ENCODE data around the gene CCS. TPM values are rescaled to one million over a fixed set of nuclear protein-coding genes. Genes with fewer than 3 reads are reported as not detected.
"Not testable (repeated sequence)": the region's sequence is repeated elsewhere in the genome, so short reads cannot be mapped to it uniquely, and the experiment has no call there.

CCS gene, protein sequence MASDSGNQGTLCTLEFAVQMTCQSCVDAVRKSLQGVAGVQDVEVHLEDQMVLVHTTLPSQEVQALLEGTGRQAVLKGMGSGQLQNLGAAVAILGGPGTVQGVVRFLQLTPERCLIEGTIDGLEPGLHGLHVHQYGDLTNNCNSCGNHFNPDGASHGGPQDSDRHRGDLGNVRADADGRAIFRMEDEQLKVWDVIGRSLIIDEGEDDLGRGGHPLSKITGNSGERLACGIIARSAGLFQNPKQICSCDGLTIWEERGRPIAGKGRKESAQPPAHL
- total RNA-seq: 34.8 TPM

DNA sequence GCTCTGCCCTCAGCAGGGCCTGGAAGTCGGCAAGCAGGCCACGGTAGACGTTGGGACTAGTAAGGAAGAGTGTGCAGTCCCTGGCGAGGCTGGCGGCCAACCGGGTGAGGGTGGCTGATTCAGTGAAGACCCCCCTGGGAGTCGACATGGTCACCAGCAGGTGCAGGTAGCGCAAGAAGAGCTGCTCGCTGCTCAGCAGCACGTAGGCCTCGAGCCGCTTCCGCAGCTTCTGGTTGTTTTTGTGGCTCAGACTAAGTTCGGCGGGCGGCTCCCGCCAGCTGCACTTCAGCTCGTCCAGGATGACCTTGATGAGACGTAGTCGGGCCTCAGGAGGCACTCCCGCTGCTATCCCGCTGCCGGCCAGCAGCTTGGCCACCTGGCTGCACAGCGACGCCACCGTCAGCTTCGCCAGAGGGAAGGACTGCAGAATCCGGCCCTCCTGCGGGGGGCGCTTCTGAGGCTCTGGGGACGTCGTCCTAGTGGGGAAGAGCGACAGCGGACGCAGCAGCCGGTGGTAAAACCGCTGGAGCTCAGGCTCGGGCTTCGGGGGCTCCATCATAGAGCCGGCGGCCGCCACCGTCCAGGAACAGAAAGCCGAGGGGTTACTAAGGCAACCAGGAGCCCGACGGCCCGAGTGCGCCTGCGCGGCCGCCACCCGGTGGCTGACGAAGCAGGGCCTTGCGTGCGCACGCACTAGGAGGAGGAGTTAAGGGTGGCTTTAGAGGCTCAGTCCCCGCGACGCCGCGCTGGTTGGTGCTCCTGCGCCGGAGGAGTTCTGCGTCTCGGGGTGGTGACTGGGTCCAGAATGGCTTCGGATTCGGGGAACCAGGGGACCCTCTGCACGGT, at the start of gene CCS, which contains the start of gene CCDC87:
Gene CCS, plus strand, starts transcription at position 729 of the 846 bp plus-strand sequence. Its CDS starts 77 bp downstream, at position 806.
Gene CCDC87, minus strand, starts transcription at position 607 of the 846 bp plus-strand sequence. Its CDS starts 48 bp downstream, at position 559.
- DNase-seq (ENCODE audit: low spot score): peak; percentile 97

DNA sequence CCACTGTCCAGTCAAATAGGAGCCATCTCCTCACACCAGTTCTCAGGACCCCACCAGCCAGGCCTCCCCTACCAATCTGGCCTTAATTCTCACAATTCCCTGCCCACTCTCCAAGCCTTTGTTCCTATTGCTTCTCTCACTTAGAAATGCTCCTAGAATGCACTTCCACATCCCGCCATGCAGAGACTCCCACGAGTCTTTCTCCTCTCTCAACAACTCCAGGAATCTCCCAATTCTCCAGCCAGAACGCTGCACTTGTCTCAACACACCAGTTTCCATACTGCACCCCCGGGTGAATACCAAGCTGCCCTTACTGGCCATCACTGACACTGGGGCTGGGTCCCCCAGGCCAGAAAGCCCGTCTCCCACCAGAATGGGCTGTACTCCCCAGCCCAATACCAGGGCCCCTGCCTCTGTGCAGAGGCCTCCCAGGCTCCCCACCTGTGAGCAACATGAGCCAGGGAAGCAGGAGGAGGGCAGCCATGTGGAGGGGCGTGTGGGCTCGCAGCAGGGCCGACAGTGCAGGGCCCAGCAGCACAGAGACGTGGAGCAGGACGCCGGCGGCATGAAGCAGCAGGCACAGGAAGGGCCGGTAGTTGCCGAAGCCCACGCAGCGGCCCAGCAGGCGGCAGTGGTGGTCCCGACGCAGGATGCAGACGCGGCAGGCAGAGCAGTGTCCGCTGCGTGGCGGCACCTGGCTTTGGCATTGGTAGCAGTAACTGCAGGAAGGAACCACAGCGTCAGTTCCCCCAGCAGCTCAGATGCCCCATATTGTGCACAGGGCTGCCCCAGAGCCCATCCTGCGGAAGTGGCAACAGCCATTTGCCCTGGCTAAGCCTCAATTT, 49.5 kb upstream of the CCS start:
- no peak for DNase-seq (ENCODE audit: low spot score)

DNA sequence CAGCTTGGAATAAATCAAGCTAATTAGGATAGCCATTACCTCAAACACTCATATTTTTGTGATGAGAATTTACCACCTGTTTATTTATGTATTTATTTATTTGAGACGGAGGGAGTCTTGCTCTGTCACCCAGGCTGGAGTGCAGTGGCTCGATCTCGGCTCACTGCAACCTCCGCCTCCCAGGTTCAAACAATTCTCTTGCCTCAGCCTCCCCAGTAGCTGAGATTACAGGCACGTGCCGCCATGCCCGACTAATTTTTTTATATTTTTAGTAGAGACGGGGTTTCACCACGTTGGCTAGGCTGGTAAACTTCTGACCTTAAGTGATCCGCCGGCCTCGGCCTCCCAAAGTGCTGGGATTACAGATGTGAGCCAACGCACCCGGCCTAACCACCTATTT, 48.0 kb upstream of the CCS start:
- DNase-seq (ENCODE audit: low spot score): not testable (repeated sequence)

DNA sequence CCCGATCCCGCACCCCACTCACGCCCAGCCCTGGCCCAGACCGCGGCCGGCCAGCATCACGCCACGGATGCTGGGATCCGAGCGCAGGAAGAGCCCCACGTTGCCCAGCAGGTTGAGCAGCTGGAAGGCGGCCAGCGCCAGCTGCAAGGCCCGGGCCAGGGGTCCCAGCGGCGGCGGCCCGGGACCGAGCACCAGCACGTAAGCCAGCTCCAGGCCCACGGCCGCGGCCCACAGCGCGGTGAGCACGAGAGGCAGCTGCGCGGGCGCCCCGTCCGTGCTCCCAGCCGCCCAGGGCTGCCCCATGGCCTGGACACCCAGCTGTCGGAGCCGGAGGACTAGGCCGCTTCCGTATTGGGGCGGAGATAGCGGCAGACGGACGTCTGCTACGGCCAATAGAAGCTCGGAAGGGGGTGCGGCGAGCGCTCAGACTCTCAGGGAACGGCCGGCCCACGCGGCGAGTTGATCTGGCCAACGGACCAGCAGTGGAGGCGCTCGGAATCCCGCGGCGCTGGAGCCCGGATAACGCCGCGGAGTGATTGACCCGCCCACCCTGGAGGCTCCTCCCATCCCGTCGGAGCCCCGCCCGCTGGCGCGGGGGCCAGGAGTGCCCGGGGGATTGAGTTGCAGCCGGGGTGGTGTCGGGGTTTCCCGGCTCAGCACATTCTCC, 47.2 kb upstream of the CCS start, which contains the start of gene ZDHHC24:
Gene ZDHHC24, minus strand, starts transcription at position 348 of the 667 bp plus-strand sequence. Its CDS starts 45 bp downstream, at position 303.
- DNase-seq (ENCODE audit: low spot score): peak; percentile 96

DNA sequence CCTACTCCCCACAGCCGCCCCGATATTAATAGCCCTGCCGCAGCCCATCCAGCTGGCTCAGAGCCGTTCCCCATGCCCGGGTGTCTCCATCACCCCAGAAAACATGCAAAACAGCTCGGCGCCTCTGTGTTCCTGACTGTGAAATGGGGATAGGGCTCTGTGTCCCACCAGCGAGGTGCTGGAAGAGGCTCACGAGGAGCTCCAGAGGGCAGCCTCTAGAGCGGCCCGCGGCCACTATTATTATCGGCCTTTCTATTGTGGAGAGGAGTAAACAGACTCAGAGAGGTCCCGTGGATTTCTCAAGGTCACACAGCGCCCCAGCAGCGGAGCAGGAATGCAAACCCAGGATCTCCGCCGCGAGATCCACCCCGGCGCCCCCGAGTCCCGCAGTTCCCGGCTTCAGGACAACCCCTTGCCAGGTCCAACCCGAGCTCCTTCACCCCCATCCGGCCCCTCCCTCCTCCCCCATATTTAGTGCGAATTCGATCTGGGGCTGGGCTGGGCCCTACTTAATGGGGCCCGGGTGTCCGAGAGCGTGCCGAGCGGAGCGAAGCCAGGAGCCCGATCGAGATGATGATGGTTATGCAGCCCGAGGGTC, 46.5 kb upstream of the CCS start, which contains the start of gene ACTN3:
Gene ACTN3, plus strand, starts transcription at position 536 of the 598 bp plus-strand sequence. Its CDS starts 35 bp downstream, at position 571.
- no peak for DNase-seq (ENCODE audit: low spot score)

DNA sequence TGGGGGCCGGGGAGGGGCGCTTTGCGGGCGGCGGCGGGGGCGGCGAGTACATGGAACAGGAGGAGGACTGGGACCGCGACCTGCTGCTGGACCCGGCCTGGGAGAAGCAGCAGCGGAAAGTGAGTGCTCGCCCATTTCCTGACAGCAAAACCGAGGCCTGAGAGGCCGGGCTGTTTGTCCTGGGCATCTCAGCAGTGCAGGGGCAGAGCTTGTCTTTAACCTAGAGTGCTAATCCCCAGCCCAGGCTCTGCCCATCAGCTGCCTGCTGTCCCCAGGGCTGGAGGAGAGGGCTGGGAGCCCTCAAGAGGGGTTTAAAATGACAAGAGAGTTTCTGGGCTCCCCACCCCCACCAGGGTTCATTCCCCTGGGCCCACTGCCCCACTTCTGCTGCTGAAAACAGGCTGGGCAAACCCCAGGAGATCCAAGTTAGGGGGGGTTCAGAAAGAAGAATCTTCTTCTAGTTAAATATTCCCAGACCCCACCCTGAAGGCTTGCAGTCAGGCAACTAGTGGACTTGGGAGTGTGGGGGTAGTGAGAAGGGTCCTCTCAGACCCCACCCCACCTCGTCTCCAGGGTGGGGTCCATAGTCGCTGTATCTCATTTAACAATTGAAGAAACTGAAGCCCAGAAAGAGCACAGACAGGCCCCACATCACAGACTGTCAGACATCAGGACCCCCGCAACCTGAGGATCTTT, 45.9 kb upstream of the CCS start:
- DNase-seq (ENCODE audit: low spot score): no peak

DNA sequence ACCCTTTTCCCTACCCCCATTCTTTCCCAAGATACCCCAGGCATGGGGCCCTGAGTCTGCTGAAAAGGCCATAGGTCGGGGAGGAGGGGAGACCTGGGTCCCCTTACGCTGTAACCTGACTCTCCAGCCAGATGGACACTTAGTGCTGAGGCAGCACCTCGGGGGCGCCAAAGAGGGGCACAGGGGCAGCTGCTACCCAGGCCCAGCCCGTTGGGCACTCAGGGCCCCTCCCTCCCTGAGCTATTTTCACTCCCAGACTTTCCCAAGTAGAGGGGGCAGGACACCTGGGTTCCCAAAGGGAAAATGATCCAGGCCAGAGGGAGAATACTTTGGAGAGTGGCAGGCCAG, 45.3 kb upstream of the CCS start:
- DNase-seq (ENCODE audit: low spot score): no peak

DNA sequence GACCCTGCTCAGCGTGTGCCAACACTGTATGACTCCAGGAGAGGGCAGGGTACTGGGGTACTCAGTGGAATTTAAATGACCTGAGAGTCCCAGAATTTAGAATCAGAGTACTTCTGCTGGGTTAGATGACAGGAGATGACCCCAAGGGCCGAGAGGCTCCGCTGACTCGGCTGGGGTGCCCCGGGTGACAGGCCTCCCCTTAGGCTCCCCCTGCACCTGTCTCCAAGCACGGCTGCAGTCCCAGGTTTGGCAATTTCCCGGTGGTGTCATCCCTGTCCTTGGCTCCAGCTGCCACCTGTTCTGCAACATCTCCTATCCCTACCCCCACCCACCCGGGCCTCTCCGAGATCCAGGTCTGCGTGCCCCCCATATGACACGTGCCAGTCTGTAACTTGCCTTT, 44.9 kb upstream of the CCS start:
- no peak for DNase-seq (ENCODE audit: low spot score)

DNA sequence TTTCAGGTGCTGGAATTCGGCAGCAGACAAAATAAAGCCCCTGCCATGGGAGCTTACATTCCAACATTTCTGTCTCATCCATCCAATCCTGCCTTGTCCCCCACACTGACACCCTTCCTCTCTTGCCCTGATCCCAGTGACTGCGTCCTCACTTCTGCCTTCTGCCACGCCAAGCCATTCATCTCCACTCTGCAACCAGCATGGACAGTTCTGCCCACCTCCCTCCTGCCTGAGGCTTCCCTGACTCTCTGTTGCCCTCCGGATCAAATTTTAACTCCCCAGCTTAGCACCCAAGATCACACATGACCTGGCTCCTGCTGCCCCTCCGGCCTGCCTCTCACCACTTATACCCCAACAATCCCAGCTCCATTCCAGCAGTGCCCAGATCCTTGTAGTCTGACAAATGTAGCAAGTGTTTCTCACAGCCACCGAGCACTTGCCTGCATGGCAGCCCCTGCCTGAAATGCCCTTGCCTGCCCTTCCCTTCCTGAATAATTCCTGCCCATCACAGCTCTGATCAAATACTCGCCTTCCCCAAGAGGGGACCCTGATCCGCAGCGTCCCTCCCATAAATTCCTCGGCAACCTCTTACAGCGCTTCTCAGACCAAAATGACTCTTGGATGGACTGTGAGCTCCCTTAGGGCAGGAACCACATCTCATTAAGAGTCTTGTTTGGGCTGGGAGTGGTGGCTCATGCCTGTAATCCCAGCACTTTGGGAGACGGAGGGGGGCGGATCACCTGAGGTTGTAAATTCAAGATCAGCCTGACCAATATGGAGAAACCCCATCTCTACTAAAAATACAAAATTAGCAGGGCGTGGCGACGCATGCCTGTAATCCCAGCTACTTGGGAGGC, 44.0 kb upstream of the CCS start:
- DNase-seq (ENCODE audit: low spot score): no peak

DNA sequence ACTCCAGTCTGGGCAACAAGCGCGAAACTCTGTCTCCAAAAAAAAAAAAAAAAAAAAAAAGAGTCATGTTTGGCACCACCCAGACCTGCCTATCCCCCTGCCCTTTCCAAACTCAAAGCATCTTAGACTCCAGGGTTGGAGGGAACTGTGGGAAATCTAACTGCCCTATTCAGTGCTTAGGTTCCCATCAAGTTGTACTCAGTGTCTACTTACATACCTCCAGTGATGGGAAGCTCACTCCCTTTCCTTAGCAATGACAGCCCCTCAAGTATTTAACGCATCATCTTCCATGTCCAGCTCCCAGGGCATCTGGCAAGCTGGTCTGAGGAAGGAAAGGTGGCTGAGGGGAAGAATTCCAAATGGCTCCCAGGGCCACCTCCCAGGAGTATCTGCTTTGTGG, 43.3 kb upstream of the CCS start:
- DNase-seq (ENCODE audit: low spot score): no peak

DNA sequence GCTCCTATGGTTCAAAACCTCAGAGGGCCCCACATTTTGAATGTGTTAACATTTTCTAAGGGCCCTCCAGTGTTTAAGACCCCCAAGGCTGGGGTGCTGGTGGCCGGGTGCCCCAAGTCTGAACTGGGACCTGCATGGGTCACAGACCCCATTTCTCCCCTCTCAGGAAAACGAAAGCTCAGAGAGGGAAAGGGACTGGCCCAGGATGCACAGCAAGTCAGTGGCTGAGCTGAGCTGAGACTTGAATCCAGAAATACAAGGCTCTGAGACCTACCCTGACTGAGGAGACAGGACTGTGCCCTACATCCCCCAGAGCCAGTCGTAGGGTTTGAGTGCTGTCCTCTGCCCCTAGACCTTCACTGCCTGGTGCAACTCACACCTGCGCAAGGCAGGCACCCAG, 42.1 kb upstream of the CCS start:
- no peak for DNase-seq (ENCODE audit: low spot score)

DNA sequence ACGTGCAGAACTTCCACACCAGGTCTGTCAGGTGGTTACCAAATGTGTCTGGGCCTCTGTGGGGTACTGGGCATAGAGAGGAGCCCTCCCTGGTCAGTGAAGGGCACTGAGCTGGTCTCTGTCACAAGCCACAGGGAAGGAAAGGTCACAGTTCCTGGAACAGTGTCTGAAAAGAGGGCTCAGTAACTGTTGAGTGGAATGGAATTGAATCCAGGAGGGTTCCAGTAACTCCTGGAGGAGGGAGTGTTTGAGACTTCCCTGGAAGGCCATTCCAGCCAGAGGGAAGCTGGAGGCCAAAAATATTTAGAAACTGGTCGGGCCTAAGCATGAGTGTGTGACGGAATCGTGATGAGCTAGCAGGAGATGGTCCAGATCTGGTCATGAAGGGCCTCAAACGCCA, 38.4 kb upstream of the CCS start:
- no peak for DNase-seq (ENCODE audit: low spot score)

DNA sequence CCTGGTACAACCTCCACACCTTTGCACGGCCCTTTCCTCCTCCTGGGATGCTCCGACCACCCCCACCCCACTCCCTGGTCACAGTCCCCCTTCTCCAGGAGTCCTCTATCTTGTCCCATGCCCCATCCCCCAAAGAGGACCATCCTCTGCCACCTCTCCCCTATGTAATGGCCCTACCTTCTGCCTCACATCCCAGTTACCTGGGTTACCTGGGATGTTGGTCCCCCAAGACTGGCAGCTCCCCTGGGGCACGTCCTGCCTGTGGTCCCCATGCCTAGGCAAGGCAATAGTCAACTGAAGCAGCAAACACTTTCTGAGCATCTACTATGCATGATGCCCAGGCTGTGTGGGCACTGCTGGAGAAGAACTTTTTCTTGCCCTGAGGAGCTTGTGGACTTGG, 37.6 kb upstream of the CCS start:
- no peak for DNase-seq (ENCODE audit: low spot score)

DNA sequence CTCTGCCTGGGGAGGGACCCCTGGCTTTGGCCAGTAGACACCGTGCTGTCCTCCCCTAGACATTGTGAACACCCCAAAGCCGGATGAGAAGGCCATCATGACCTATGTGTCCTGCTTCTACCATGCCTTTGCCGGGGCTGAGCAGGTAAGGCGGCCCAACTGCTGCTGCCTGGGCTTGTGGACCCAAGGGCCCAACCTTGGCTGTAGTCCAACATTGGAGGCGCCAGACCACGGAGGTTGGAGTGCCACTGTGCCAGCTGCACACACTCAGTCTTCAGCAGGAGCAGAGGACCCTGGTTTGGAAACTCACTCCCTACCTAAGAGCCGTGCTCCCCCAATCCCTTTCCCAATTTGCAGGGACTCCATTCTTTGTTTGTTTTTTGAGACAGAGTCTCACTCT, 36.9 kb upstream of the CCS start:
- DNase-seq (ENCODE audit: low spot score): no peak

DNA sequence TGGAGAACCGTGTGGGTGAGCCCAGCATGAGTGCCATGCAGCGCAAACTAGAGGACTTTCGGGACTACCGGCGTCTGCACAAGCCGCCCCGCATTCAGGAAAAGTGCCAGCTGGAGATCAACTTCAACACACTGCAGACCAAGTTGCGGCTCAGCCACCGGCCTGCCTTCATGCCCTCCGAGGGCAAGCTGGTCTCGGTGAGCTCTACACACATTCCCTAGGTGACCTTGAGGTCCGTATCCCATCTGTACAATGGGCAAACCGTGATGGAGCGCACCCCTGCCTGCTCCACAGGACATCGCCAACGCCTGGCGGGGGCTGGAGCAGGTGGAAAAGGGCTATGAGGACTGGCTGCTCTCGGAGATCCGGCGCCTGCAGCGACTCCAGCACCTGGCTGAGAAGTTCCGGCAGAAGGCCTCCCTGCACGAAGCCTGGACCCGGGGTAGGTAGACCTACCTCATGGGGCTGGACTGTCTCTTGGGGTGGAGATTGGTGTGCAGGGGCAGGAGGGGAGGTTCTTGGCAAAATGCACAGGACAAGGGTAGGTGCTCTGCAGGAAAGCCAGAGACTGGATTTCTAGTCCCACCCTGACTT, 35.2 kb upstream of the CCS start:
- DNase-seq (ENCODE audit: low spot score): no peak

DNA sequence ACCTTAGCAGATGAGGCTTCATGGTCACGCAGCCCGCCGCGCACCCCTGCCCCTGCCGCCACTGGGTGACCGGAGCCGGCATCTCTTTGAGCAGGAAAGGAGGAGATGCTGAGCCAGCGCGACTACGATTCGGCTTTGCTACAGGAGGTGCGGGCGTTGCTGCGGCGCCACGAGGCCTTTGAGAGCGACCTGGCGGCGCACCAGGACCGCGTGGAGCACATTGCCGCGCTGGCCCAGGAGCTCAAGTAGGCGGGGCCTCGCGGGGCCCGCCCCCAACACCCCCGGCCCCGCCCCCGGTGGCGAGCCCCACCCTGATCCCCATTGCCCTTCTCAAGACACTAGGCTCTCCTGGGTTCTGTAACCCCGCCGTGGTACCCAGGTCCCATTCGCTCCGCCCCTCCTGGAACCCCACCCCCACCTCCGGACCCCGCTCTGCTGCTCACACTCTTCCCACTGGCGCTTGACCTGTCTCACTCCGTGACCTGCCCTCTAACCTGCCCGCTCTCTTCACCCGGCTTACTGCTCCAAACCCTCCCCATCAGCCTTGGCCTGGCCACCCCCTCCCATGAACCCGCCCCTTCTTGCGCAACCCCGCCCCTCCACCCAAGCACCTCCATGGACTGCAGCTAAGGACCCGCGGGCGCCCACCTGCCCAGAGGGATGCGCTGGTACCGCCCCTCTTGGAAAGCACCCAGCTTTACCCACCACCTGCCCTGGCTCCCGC, 33.7 kb upstream of the CCS start:
- DNase-seq (ENCODE audit: low spot score): no peak

DNA sequence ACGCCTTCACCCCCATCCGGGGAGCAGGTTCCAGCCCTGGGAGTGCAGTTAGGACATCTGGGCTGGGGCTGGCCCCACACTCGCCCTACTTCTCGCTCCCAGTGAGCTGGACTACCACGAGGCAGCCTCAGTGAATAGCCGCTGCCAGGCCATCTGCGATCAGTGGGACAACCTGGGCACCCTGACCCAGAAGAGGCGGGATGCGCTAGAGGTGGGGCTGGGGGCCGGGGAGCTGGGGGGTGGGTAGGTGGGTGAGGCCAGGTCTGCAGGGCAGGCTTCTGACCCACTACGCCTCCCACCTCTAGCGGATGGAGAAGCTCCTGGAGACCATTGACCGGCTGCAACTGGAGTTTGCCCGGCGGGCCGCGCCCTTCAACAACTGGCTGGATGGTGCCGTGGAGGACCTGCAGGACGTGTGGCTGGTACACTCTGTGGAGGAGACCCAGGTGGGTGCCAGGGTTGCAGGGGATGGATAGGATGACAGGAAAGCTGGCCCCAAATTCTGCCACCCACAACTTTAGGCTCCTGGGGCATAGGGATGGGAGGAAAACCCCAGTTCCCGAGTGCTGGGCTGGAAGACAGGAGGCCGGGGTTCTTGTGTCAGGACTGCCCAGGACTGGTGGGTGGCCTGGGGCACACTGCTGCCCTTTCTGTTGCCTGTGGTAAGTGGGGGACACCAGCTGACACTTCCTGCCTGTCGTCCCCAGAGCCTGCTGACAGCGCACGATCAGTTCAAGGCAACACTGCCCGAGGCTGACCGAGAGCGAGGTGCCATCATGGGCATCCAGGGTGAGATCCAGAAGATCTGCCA, 32.9 kb upstream of the CCS start:
- no peak for DNase-seq (ENCODE audit: low spot score)

All from ureter (tissue), 1 donor.